Stimulated activated CD4-positive, alpha-beta T cell treated with anti-CD3 and anti-CD28 coated beads, Interleukin-15, amount 100 ng/mL, for 24 hours (primary cell): ENCODE measurements around the gene PTPRM.

Source experiments
- DNase-seq: peaks from one replicate; pipeline ENCODE4 v3.0.0-alpha.2; 2020

Gene PTPRM

DNA sequence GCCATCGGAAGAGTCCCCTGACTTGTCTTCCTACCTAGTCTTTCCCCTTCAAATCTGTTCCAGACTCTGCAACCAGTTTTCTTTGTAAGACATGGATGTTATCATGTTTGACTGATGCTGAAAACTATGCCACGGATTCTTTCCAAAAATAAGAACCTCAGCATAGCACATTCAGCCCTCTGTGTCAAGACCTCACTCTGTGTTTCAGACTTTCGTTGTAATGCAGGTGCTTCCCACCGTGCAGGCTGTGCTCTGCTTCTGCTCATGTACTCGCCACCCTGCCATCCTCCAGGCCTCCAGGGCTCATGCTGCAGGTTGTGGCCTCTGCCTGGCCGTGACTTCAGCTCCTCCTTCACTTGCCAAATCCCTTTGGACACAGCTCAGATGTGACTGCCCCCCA lies 695.1 kb downstream of the PTPRM start:
- DNase-seq: no peak

DNA sequence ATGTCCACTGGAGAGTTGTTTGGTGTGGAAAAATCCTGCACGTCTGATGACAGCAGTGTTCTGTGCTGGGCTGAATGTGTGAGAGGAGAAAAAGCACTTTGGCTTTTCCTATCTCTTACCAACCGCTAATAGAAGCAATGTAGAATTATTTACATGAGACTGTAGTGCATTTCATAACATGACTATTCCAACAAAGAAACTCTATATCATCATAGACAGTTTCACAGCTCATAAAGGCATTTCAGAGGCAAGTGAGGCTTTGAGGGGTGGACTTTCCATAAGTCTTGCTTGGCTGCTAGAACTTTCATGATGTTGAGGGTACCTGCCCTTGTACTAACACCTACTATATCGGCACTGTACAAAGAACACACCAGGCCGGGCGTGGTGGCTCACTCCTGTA lies 697.0 kb downstream of the PTPRM start:
- no peak for DNase-seq

DNA sequence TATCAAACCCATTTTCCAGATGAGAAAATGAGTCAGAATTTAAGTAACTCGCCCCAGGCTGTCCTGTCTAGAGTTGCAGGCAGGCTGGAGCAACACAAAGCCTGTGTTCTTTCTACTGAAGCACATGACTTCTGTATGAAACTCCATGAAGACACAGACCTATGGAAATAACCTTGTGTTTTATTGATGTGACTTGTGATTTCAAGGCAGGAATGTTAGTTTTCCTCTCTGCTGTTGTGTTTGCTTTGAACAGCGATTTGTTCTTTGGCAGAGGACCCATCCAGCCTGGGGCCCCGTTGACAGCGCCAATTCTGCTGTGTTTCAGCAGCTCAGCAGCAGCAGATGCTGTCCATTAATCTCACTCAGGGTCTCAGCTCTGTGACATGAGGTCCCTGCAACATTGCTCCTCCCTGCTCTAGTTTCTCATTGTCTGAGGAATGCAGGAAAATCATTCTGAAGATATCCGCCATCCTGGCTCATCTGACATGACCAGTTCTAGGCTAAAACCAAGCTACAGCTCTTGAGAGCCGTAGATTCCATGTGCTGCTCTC lies 697.8 kb downstream of the PTPRM start:
- DNase-seq: no peak

DNA sequence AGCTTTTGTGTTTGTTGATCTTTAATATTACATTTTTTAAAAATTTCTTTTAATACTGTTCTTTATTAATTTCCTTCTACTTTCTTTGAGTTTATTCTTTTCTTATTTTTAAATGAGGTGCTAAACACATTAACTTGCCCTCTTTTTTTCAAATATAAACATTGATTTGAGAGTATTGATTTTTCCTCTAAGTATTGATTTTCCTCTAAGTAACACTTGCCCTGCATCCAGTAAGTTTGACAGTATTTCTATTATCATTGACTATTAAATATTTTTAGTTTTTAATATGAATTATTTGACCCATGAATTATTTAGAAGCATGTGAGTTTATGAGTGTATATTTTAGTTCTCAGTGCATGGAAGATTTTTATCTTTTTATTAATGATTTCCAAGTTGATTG lies 705.1 kb downstream of the PTPRM start:
- no peak for DNase-seq

DNA sequence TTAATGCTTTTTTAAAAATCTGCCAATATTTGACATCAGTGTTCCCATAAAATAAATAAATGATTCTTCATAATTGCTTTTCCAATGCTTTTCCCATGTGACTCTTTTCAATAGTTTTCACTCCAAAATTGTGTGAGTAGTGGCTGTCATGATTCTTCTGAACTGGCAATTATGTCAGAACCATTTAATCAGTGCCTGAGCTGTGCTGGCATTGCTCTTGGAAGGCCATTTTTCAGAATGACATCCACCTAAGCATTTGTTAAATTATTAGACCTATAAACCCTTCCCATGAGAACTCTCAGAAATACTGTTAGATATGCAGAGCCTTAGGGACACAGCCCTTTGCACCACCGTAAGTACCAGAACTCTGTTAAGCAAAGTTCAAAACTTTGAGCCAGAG lies 707.3 kb downstream of the PTPRM start:
- no peak for DNase-seq

DNA sequence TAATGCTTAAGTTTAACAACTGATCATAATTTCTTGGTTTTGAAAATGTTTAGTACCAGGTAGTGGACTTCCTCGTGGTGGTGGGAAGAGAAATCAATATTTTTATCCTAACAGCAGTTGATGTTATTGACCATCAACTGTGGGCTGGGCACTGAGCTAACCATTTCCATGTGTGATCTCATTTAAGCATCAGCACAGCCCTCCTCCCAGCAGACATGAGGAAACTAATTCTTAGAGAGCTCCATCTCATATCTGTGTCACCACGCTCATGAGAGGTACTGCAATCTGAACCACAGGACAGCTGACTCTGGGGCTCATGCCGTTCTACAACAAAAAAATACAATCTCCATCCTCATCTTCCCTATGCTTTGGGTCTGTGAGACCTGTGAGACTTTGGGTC lies 709.3 kb downstream of the PTPRM start:
- no peak for DNase-seq

DNA sequence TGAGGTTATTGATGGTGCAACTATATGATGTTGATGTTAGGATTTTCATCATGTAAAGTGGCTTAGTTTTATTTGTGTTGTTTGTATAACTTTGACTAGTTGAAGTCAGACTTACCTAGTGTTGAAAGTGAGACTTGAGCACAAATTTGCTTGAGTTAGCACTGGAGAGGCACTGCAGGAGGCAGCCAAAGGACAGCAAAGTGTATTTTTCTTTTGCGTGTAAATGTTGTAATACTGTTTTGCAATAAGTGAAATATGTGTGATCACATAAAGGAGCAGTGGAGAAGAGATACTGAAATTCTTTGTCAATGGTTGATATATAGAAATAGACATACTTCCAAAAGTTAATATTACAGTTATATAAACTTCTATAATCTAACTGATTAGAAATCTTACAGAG lies 710.2 kb downstream of the PTPRM start:
- no peak for DNase-seq

DNA sequence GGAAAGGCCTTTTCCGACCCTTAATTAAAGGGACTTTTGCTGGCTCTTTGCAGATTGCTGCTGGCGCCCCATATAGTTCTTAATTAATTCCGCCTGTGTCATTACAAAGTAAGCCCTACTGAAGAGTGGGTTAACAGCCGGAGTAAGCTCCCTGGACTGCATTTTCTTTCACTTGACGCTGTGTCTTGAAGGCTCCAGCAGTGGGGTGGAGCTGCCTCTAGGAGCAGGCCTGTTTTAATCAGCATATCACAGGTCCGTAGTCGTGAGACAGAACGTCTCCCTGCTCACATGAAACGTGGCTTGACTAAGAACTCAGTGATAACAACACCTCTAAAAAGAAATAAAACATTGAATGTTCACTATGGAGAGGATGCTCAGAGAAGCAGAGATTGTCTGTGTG lies 712.2 kb downstream of the PTPRM start:
- DNase-seq: no peak

DNA sequence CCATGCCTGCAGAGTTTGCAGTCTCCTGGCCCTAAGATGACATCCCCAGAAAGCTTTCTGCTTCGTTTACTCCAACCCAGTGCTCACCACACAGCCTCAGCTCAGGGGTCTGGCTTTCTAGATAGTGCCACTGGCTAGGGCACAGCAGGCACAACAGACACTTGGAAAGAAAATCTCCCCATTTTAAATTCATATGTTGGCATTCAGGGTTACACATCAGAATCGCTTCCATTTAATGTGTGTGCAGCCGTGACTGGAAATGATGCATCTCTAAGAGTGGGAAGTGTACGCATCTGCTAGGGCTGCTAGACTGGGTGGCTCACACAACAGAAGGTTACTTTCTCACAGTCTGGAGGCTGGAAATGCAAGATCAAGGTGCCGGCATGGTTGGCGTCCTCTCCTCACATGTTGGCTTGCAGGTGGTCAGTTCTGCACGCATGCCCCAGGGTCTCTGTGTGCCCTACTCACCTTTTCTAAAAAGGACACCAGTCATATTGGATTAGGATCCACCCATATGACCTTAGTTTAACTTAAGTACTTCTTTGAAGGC lies 712.7 kb downstream of the PTPRM start:
- DNase-seq: no peak

DNA sequence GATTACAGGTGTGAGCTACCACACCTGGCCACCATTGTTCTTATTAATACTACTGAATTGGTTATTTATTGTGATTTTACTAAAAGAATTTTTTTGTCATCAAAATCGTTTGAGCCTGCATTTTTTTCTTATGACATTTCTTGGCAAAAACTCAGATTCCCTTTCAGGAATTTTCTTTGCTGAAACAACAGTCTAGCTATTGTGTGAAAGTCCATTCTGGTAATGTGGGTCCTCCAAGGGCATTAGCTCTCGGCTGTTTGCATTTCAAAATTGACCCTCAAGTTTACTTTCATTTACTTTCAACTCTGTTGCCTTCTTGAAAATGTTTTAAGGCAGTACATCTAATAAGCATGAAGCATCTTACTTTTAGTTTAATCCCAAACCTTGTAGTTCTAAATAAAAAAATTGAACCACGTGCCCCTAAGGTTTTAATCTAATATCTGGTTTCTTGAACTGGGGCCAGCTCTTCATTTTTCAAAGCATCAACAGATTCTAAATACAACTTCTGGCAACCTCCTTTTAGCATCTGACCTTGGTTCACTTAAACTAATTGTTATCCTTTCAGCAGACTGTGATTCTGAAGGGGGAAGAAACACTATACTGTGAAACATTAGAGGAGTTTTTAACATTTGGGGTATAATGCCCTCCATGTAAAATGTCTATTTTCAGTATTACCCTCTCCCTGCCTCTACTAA lies 716.9 kb downstream of the PTPRM start:
- no peak for DNase-seq

DNA sequence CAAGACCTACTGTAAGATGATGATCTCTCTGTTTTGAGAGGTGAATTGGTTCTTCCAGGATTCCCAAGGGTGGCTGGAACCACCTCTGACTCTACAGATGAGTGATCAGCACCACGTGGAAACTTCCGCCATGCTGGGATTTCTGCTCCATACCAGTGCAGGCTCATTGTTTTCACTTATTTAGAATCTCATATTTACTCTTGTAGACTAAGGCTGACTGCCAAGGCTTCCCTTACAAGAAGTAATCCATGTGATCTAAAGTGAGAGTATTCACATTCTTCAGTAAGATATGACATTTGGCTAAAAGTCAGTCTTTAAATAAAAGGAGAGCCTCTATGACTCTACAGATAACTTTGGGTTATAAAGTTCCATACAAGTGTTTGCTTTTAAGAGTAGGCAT lies 719.2 kb downstream of the PTPRM start:
- no peak for DNase-seq

DNA sequence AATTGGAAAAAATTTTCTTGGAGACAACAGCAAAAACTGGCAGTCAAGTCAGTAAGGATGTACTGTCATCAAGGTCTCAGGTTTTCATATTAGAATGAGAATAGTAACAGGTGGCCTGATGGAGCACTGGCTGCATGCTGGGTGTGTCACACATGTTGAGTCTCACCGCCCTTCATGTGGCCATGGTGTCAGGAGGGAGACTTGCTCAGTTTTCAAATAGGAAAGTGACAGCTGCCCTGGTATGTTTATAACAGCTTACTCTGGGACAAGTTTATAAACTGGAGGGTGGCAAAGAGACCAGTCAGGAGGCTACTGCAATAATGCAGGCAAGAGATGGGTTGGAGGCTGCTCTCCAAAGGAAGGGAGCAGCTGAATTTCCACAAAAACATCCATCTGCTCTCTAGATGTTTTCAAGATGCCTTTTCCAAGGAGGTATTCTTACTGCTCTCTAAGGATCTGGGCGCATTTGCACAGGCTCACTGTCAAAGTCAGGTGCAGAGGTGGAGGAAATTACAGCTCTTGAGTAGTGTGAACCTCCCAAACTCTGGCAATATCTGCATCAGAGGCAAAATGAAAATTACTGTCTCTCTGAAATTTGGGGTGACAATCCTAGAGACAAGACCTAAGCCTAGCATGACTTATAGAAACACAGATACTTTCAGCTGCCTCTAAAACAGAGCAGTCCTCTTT lies 720.2 kb downstream of the PTPRM start:
- DNase-seq: no peak

DNA sequence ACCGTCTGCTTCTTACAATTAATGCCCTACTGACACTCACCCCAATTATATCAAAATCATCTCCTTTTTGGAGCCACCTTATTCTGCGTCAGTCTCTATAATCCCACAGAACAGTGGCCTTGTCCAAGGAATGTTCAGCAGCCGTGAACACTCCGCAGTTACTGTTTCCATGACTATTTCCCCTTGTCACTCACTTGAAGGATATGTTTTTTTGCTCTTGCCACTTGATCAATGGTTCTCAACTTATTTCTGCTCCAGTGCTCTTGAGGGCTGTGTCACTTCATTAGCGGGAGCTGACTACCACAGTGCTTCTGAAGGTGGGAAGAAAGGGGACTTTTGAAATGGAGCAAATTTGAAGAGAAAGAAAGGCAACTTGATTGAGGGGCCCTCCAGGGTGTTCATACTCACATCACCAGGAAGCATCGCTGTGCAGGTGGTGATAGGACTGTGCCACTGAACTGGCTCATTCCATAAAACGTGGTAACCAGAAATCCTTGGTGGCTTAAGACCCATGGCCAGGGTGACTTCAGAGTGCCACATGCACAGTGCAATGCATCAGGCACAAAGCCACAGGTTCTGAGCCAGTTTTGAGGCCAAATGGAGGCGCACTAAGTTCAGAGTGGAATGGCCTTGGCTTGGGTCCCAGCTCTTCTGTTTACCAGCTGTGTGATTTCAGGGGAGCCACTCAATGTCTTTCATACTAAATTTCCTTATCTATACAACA lies 721.5 kb downstream of the PTPRM start:
- DNase-seq: no peak

DNA sequence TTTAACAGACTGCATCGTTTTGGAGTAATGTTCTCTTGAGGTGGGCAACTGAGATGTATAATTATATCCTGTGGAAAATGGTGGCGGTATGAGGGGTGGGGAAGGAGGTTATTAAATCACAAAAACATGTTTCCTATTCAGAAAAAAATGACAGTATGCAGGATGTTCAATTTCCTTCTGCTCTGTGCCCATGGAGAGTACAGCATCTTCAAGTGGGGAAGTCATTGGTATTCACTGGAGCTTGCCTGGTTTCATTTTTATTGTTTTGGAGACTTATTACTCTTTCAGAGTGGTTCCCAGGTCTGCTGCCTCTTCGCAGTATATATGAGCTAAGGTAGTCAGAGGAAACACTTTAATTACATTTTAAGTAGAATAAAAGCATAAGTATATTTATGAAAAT lies 723.3 kb downstream of the PTPRM start:
- no peak for DNase-seq

DNA sequence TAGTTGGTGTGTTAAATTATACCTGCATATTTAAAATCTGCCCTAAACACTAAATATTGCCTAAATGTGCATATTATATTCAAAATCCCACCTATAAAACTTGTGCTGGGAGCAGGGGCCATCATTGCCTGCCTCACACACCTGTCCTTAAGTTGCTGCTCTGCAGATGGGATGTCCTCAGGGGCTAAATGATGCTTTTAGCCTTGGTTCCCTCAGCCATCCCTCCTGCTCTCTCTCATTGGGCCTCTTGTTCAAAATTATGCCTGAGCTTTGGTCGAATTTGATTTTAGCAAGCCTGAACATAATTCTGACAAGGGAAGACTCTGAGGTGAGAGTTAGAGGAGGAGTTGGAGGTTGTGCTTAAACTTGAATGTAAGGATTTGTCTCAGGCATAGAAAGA lies 723.8 kb downstream of the PTPRM start:
- no peak for DNase-seq

DNA sequence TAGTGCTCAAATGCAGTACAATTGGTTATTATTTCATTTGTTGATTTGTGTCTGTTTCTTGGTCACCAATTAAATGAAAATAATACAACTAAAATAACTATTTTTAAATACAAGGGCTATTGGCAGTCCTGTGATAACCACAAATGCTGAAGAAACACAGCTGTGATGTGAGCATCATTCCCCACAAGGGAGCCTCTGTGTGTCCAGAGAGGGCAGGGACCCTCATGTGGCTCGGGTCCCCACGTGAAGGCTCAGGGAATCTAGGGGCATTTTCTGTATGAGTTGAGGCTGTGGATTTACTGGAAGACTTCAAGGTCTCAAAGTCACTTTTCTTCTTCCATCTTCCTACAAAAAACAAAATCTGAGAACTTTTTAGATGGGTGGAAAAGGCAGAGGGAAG lies 726.1 kb downstream of the PTPRM start:
- no peak for DNase-seq

DNA sequence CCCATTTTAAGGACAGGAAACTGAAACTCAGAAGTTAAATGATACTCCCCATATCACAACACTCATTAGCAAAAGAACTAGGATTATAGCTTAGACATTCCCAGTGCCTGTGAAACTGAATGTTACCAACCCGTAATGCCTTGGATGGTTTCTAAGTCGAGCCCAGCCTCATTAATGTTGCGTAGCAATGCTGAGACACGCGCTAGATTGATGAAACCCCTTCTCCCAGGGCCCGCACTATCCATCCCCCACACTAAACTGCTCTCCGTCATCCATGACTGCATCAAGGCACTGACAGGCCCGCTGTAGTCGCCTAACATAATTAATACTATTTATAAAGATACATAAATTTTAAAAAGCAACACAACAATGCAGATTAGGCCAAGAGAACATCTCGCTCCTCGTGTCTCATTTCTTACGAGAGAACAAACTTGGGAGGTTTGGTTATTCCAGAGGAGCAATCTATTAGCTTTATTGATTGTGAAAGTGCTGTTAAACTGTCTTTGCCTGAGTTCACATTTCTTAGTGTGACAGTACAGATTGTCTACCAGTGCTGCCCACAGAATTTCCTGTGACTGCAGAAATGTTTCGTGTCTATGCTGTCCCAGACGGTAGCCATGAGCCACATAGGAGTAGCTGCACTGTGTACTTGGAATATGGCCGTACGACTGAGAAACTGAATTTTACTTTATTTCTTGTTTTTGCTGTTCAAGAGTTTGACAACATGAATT lies 729.9 kb downstream of the PTPRM start:
- DNase-seq: no peak

DNA sequence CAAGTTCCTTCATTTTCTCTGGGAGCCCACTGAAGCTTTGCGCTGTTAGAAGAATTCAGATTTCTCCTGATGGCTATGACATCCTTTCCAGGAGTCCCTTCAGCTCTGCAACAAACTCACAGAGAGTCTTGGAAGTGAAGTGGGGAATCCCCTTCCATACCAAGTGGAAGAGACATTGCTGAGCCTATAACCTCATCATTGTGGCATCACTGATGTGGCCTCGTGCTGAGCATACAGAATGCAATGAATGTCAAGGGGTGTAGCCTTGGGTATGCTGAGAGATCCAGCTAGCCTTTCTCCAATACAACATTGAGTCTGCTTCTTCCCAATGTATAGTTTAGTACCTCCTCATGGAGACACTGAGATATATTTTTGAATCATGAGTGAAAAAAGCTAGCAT lies 731.1 kb downstream of the PTPRM start:
- no peak for DNase-seq

DNA sequence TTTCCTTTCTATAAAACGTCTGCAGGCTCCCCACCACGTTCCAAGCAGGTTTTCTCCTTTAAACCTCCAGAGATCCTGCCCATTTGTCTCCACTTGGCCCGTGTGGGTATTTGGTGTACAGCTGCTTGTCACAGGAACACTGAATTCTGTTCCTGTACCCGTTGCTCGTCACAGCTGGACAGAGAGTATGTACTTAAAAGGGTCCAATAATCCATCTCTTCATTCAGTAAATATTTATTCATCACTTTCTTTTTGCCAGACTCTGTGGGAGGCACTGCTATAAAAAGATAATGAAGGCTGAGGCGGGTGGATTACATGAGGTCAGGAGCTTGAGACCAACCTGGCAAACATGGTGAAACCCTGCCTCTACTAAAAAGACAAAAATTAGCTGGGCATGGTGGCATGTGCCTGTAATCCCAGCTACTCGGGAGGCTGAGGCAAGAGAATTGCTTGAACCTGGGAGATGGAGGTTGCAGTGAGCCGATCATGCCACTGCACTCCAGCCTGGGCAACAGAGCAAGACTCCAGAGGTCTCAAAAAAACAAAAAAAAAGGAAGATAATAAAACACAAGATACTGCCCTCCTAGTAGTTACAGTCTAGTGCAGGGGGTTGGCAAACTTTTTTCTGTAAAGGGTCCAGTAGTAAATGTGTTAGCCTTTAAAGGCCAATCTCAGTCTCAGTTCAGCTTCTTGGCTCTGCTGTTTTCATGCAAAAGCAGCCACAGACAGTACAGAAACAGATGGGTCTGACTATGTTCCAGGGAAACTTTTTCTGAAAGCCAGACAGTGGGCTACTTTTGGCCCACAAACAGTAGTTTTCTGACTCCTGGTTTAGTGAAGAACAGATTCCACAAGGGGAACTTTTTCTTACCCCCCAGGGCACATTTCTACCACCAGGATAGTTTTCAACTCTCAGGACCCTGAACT lies 732.2 kb downstream of the PTPRM start:
- DNase-seq: no peak

DNA sequence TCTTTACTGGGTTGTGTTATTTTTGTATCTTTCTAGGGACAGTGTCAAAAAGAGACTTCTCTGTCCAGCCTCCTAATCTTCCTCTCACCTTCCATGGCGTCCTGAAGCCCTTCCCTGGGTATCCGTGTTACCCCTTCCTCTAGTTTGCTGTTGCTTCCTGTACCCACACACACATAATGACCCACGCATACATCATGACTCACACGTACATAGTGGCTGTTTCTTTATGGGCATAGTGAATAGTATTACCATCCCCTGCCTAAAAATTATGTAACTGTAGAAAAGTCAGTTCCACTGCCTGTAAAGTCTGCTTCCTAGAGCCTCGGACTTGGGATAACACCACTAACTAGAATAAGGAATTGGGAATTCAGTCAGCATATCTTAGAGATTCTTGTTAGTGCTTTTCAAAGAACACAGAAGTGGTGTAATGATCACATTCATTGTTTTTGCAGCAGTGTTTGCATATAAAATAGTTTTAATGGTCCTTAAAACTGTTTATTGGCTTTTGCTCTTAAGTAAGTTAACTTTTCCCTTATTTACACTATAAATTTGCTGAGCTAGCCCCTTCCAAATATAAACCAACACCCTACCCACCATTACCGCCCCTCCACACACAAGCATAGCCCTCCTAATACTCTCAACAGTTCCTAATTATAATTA lies 733.8 kb downstream of the PTPRM start:
- DNase-seq: no peak
